LNCAP (cell line): ENCODE measurements around the gene PID1.

Experiments
- TF ChIP-seq, protein P1 (sequence below): fragments of 450-650 bp; IDR thresholded peaks from 2 replicates; pipeline ENCODE4 v1.5.1; 2017; ENCODE audit warnings: mild to moderate bottlenecking

Gene PID1, protein sequence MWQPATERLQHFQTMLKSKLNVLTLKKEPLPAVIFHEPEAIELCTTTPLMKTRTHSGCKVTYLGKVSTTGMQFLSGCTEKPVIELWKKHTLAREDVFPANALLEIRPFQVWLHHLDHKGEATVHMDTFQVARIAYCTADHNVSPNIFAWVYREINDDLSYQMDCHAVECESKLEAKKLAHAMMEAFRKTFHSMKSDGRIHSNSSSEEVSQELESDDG

DNA sequence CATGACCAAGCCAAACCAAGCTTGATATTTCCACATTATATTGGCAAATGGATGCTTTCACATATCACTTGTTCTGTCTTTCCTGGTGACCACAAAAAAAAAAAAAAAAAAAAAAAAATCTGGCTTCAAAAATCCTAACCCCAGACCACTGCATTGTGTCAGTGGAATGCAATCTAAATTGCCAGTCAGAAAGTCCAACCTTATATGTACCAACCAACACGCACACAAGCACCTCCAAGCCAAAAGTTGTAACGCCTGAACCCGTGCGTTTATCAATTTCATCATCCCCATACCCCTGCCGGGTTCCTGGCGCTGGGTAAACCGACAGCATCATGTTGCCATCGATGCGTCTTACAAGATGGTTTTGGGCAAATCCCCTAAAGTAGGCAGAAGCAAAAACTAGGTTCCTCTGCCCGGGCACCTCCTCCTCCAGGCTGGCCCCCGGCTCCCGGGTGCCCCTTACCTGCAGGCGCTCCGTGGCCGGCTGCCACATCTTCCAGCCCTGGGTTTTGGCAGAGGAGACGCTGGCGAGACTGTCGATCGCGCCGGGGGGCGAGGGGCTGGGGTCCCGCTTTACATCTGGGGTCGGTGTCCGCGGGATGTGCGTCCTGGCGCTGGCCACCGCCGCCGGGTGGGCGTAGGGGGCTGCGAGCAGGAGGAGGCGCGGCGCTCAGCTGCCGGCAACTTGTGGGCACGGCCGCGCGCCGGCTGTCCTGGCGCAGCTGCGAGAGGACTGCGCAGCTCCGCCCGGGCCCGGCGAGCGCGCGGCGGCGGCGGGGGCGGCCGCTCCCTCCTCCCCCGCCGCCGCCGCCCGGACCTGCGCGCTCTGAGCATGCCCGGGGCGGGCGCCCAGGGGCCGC, at the start of gene PID1:
Gene PID1 (minus strand): TSS at position 737 of the 860 bp plus-strand sequence. CDS start 244 bp downstream, at position 493.
- TF ChIP-seq, protein P1, sequence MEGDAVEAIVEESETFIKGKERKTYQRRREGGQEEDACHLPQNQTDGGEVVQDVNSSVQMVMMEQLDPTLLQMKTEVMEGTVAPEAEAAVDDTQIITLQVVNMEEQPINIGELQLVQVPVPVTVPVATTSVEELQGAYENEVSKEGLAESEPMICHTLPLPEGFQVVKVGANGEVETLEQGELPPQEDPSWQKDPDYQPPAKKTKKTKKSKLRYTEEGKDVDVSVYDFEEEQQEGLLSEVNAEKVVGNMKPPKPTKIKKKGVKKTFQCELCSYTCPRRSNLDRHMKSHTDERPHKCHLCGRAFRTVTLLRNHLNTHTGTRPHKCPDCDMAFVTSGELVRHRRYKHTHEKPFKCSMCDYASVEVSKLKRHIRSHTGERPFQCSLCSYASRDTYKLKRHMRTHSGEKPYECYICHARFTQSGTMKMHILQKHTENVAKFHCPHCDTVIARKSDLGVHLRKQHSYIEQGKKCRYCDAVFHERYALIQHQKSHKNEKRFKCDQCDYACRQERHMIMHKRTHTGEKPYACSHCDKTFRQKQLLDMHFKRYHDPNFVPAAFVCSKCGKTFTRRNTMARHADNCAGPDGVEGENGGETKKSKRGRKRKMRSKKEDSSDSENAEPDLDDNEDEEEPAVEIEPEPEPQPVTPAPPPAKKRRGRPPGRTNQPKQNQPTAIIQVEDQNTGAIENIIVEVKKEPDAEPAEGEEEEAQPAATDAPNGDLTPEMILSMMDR: no peak

DNA sequence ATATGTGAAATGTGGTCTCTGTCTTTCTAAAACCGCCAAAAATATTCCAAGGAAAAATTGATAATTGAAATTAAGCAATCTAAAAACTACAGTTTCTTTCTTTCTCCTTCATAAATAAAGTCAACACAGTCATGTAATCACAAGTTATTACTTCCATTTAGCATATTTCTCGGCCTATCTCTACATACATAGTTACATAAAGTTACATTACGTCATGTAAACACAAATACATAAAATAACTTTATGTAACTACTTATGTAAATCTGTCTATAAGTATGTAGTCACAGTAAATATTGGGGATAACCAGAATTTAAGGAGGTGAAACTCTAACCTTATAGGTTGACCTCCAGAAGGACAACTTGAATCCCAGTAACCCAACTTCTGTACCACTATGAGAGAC, 48.5 kb upstream of the PID1 start:
- TF ChIP-seq, protein P1: no peak

DNA sequence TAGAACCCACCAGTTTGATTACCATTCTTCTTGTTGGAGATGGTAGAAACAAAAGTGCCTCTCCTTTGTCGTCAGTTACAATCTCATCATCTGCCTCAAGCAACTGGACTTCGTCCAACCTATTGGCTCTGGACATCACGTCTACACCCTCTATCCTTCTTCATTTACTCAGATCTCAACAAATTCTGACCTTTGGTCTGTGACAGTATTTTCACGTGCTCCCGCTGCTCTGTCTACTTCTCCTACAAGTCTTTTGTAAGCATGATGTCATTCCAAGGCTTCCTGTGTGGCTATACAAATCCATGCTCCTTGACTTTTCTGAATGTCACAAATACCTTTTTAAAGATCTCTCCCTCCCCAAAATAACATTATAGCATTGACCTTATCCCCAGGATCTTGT, 43.0 kb upstream of the PID1 start:
- TF ChIP-seq, protein P1: no peak

DNA sequence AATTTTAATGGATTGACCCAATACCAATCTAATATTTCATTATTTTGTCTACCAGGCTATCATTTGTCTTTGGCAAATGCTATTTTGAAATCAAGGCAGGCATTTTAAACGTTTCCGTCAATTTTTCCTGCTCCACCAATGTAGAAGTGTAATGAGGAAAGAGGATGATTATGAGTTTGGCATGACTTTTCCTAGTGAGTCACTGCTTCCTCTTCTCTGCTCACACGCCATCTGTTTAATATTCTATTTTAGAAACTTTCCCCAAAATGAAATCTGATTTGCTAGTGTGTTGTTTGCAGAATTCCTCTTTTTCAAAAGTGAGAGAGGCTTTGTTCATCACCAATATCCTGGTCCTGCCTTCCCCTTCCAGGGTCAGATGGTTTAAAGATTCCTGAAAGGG, 42.5 kb upstream of the PID1 start:
- TF ChIP-seq, protein P1: no peak

DNA sequence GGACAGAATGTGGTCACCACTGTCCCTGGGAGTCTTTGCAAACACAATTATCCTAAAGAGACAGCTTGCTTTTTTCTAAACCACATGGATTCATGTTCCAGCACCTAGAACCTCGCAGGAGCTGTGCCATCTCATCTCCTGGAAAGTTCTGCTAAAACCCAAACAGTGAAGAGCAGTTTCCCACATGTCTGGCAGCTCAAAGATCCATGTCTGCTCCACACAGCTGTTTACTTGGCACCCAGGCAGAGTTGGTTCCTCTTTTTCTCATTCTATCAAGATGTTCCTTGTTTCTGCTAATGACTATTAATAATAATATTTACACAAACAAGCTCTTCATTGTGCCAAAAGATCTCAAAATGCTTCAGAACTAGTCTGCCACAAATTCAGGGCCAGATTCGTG, 30.1 kb upstream of the PID1 start:
- TF ChIP-seq, protein P1: no peak

DNA sequence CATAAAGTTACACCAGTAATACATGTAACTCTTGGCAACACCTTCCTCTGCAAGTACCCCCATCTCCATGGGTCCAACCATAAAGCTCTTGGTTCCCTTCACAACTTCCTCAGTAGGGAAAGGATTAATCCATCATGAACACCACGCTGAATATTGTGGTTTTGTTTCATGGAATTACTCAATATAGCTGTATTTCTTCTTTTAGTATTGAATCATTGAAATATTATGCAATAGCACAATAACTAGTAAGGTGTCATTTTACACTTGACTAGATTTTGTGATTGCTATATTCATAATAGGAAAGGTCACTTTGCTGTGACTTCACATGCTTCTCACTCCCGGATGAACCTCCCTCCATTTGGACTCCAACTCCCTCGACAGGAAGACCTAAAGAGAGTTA, 29.7 kb upstream of the PID1 start:
- TF ChIP-seq, protein P1: no peak

DNA sequence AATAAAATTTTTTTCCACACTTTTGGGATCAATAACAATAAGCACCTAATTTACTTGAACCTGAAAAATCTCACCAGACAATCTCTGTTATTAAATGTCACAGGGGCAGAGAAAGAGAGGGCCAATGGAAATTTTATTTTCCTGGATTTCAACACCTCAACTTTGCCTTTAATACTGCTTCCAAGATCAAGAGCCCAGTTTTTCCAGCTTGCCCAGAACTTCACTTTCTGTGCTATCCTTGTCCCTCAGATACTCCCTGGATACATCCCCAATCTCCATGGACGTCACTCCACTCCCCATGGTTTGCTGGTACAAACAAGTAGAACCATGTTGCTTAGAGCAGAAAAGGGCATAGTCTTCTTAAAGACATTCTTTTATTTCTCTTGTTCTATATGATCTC, 29.3 kb upstream of the PID1 start:
- TF ChIP-seq, protein P1: no peak
